HCT116 (cell line): Measurements from ENCODE around the gene PLEKHG1. TPM values are rescaled to one million over a fixed set of nuclear protein-coding genes. Genes with fewer than 3 reads are reported as not detected.

ENCODE experiments used
- ATAC-seq: fragments of 200-7000 bp; cut with Tn5 transposase; 2 replicates; pipeline ENCODE4 v1.9.1; 2020; ENCODE audit warnings: mild to moderate bottlenecking, moderate library complexity
- BruUV-seq: library from RNA; stranded (reverse); fragments of 400-500 nt; replicated peaks from 2 replicates; lab custom pipeline; 2021; lab: Mats Ljungman, UMichigan
- CTCF ChIA-PET: fragments of 300-600 bp; sonication (Branson Sonifier 250); formaldehyde crosslinking; loops from one replicate; lab custom pipeline; 2021; ENCODE audit warnings: antibody characterized with exemption; lab: Charles Lee
- POLR2A ChIA-PET: fragments of 300-600, 350-600 bp; sonication (Branson Sonifier 250); formaldehyde crosslinking; loops from one replicate; lab custom pipeline; 2021; ENCODE audit warnings: antibody characterized with exemption; lab: Charles Lee
- RAD21 ChIA-PET, 2 experiments: fragments of 300-600 bp; sonication (Branson Sonifier 250); formaldehyde crosslinking; loops; one replicate each; lab custom pipeline; 2023; ENCODE audit warnings: low total read pairs in 2 of 2; ENCODE audit not compliant: uncharacterized antibody in 2 of 2, unreplicated experiment in 2 of 2, low non-redundant PET in 1 of 2; lab: Charles Lee
- DNase-seq: peaks from one replicate; pipeline ENCODE4 v3.0.0-alpha.2; 2010; ENCODE audit warnings: low read depth, low spot score
- H2AFZ ChIP-seq: fragments of 200-600 bp; shearing (Covaris generic), sonication (generic); 2 replicates; pipeline ENCODE4 v1.6.1; 2017; ENCODE audit warnings: low read depth, mixed run types, mixed read lengths, antibody characterized with exemption, low read length; ENCODE audit not compliant: poor library complexity, severe bottlenecking
- H3K27ac ChIP-seq: 2 replicates; pipeline ENCODE4 v1.5.1; 2012; ENCODE audit warnings: low read depth, low read length
- H3K27me3 ChIP-seq: fragments of 200-600 bp; sonication (generic); 2 replicates; pipeline ENCODE4 v1.6.1; 2016; ENCODE audit warnings: mixed run types, low read length, mixed read lengths; ENCODE audit not compliant: insufficient read depth
- H3K36me3 ChIP-seq, 2 experiments: fragments of 200-500 bp in 1 of 2; fragments of 200-600 bp in 1 of 2; sonication (Bioruptor generic) in 1 of 2; sonication (generic) in 1 of 2; 2 replicates each; pipeline versions ENCODE4 v1.5.1 to v1.6.1; 2014 to 2016; ENCODE audit warnings: low read length in 2 of 2, inconsistent platforms in 1 of 2, mixed read lengths in 1 of 2, mixed run types in 1 of 2; ENCODE audit not compliant: insufficient read depth in 2 of 2, control insufficient read depth in 1 of 2
- H3K4me1 ChIP-seq, 2 experiments: fragments of 200-600 bp in 1 of 2; sonication (generic) in 1 of 2; 2 replicates each; pipeline versions ENCODE4 v1.5.1 to v1.6.1; 2012 to 2017; ENCODE audit warnings: low read length in 2 of 2, inconsistent platforms in 1 of 2, mild to moderate bottlenecking in 1 of 2, mixed read lengths in 1 of 2, mixed run types in 1 of 2, moderate library complexity in 1 of 2; ENCODE audit not compliant: insufficient read depth in 2 of 2, control insufficient read depth in 1 of 2
- H3K4me2 ChIP-seq: fragments of 200-600 bp; sonication (generic); 2 replicates; pipeline ENCODE4 v1.6.1; 2017; ENCODE audit warnings: mixed run types, low read length, mixed read lengths
- H3K4me3 ChIP-seq, 2 experiments: fragments of 200-600 bp in 1 of 2; sonication (generic) in 1 of 2; replicated peaks in 1 of 2; 2 replicates each; pipeline ENCODE4 v1.5.1; 2011 to 2016; ENCODE audit warnings: low read length in 2 of 2, control low read depth in 1 of 2, low read depth in 1 of 2, mild to moderate bottlenecking in 1 of 2, mixed read lengths in 1 of 2, mixed run types in 1 of 2
- H3K79me2 ChIP-seq: fragments of 200-600 bp; sonication (generic); 2 replicates; pipeline ENCODE4 v1.6.1; 2017; ENCODE audit warnings: mild to moderate bottlenecking, mixed run types, low read length, moderate library complexity, mixed read lengths; ENCODE audit not compliant: insufficient read depth
- H3K9ac ChIP-seq: fragments of 200-600 bp; sonication (generic); 2 replicates; pipeline ENCODE4 v1.6.1; 2016; ENCODE audit warnings: low read length, mixed read lengths
- H3K9me2 ChIP-seq: fragments of 200-600 bp; sonication (generic), shearing (Covaris generic); 2 replicates; pipeline ENCODE4 v1.6.1; 2017; ENCODE audit warnings: mixed run types, mild to moderate bottlenecking, moderate library complexity; ENCODE audit not compliant: insufficient read depth
- H3K9me3 ChIP-seq, 2 experiments: fragments of 200-500 bp in 1 of 2; fragments of 200-600 bp in 1 of 2; sonication (Bioruptor generic) in 1 of 2; sonication (generic) in 1 of 2; 2 replicates each; pipeline ENCODE4 v1.6.1; 2014 to 2017; ENCODE audit warnings: low read length in 2 of 2, mixed read lengths in 2 of 2, inconsistent platforms in 1 of 2, low read depth in 1 of 2, mild to moderate bottlenecking in 1 of 2, mixed run types in 1 of 2, moderate library complexity in 1 of 2; ENCODE audit not compliant: control insufficient read depth in 1 of 2, insufficient read depth in 1 of 2
- H4K20me1 ChIP-seq: fragments of 200-600 bp; sonication (generic), shearing (Covaris generic); 2 replicates; pipeline ENCODE4 v1.6.1; 2017; ENCODE audit warnings: mixed run types, mild to moderate bottlenecking, moderate library complexity; ENCODE audit not compliant: insufficient read depth
- CBX3 ChIP-seq: IDR thresholded peaks from 2 replicates; pipeline ENCODE4 v1.6.1; 2012; ENCODE audit warnings: low read depth
- CEBPB ChIP-seq: IDR thresholded peaks from 2 replicates; pipeline ENCODE4 v1.6.1; 2012; ENCODE audit warnings: low read depth
- CTCF ChIP-seq, 3 experiments: fragments of 200-600 bp in 1 of 3; sonication (generic) in 1 of 3; IDR thresholded peaks in 2 of 3; conservative IDR thresholded peaks in 1 of 3; 2 replicates each; pipeline ENCODE4 v1.5.1; 2012 to 2017; ENCODE audit warnings: low read depth in 2 of 3, low read length in 2 of 3, antibody characterized with exemption in 1 of 3, borderline replicate concordance in 1 of 3, control low read depth in 1 of 3, mild to moderate bottlenecking in 1 of 3, mixed read lengths in 1 of 3, mixed run types in 1 of 3, moderate library complexity in 1 of 3; ENCODE audit not compliant: insufficient read depth in 1 of 3
- EGR1 ChIP-seq: IDR thresholded peaks from 2 replicates; pipeline ENCODE4 v1.6.1; 2012; ENCODE audit warnings: low read depth
- EZH2phosphoT487 ChIP-seq: fragments of 200-600 bp; IDR thresholded peaks from 2 replicates; pipeline ENCODE4 v1.6.1; 2018; ENCODE audit warnings: antibody characterized with exemption, borderline replicate concordance
- JUND ChIP-seq: IDR thresholded peaks from 2 replicates; pipeline ENCODE4 v1.6.1; 2012
- POLR2A ChIP-seq: IDR thresholded peaks from 2 replicates; pipeline ENCODE4 v1.7.0; 2011; ENCODE audit warnings: borderline replicate concordance; ENCODE audit not compliant: insufficient read depth, insufficient read length; ENCODE audit errors: extremely low read depth
- POLR2AphosphoS5 ChIP-seq: IDR thresholded peaks from 2 replicates; pipeline ENCODE4 v1.6.1; 2011; ENCODE audit warnings: mild to moderate bottlenecking, low read depth, low read length, moderate library complexity
- RAD21 ChIP-seq: IDR thresholded peaks from 2 replicates; pipeline ENCODE4 v1.6.1; 2012; ENCODE audit warnings: low read depth, mild to moderate bottlenecking
- SP1 ChIP-seq: IDR thresholded peaks from 2 replicates; pipeline ENCODE4 v1.6.1; 2012; ENCODE audit warnings: low read depth
- ZBTB33 ChIP-seq: IDR thresholded peaks from 2 replicates; pipeline ENCODE4 v1.6.1; 2011; ENCODE audit warnings: mild to moderate bottlenecking, low read length, moderate library complexity; ENCODE audit not compliant: insufficient replicate concordance; ENCODE audit errors: extremely low read depth
- ZFX ChIP-seq: fragments of 450-650 bp; IDR thresholded peaks from 2 replicates; pipeline ENCODE4 v1.6.1; 2017
- intact Hi-C: fragments of 100-400 bp; cut with micrococcal nuclease; formaldehyde crosslinking; loops from 2 replicates; pipeline ENCODE4 v1.10.0; 2022
- total RNA-seq: library from RNA; stranded (reverse); gene quantifications from one replicate; pipeline ENCODE4 v1.2.1, GENCODE V29; 2021; ENCODE audit not compliant: unreplicated experiment

The PLEKHG1 gene
- total RNA-seq, 1 experiment from 2014 or later = 10.4 TPM

- CTCF ChIA-PET = no interaction called here
- no TSS peak for BruUV-seq
- ATAC-seq = no peak
These were observed 20.6 kb downstream of the PLEKHG1 start for GRCh38 chr6:150620244-150620643.

GRCh38 chr6:150620763-150621162 lies 21.1 kb downstream of the PLEKHG1 start:
- no peaks in the 10 kb centered on the region for H3K79me2 ChIP-seq
- ChIA-PET RAD21 (no interaction called here), CTCF (no interaction called here), POLR2A (no interaction called here)
- no peaks in the 10 kb centered on the region for H3K27me3 ChIP-seq
- ATAC-seq = no peak
- no peak overlapping the region for H3K9ac ChIP-seq
- H3K9me2 ChIP-seq = no peaks in the 10 kb centered on the region
- TF ChIP-seq ZBTB33 (no peak), RAD21 (no peak), EZH2phosphoT487 (no peak), SP1 (no peak), POLR2AphosphoS5 (no peak)
- H3K4me2 ChIP-seq = no peak overlapping the region
- H3K9me3 ChIP-seq = no peaks in the 10 kb centered on the region
- no peak overlapping the region for H2AFZ ChIP-seq
- no peaks in the 10 kb centered on the region for H3K4me1 ChIP-seq
- no peak overlapping the region for H3K27ac ChIP-seq
- intact Hi-C loops = no loop called here
- H3K4me3 ChIP-seq = no peak overlapping the region
- BruUV-seq = no TSS peak
- no peak for DNase-seq
- no peaks in the 10 kb centered on the region for H4K20me1 ChIP-seq
- H3K36me3 ChIP-seq = no peaks in the 10 kb centered on the region

More at GRCh38 chr6:150620244-150620643, 20.6 kb downstream of the PLEKHG1 start:
- intact Hi-C loops = no loop called here
- H3K79me2 ChIP-seq = no peaks in the 10 kb centered on the region
- RAD21 ChIA-PET = no interaction called here
- H3K4me2 ChIP-seq = no peak overlapping the region
- H3K9me2 ChIP-seq = no peaks in the 10 kb centered on the region
- H3K4me3 ChIP-seq = no peak overlapping the region
- H3K36me3 ChIP-seq = no peaks in the 10 kb centered on the region
- TF ChIP-seq EZH2phosphoT487 = no peak
- no peak for TF ChIP-seq CTCF (IDR thresholded peaks at IDR 0.05 in 2 of 3, conservative IDR thresholded peaks at IDR 0.05 in 1 of 3; ENCODE audit: borderline replicate concordance in 1 of 3, insufficient read depth in 1 of 3, low read depth in 2 of 3, low read length in 2 of 3)
- TF ChIP-seq POLR2A = no peak
- no peak for TF ChIP-seq EGR1
- TF ChIP-seq CEBPB = no peak
- no peak for TF ChIP-seq JUND
- no peak for TF ChIP-seq ZFX
- TF ChIP-seq CBX3 = no peak
- H3K27me3 ChIP-seq = no peaks in the 10 kb centered on the region
- POLR2A ChIA-PET = interaction anchor here (1.7 kb wide), 1 partner anchor 10 kb away, joined by 5 read pairs; no protein-coding TSS in a partner anchor
- no peaks in the 10 kb centered on the region for H4K20me1 ChIP-seq
- H3K9ac ChIP-seq = no peak overlapping the region
- DNase-seq = no peak
- no peaks in the 10 kb centered on the region for H3K9me3 ChIP-seq
- H3K27ac ChIP-seq = no peak overlapping the region
- no peak overlapping the region for H2AFZ ChIP-seq
- H3K4me1 ChIP-seq = no peaks in the 10 kb centered on the region
